Measurements from ENCODE around the gene PLGRKT. TPM values are rescaled to one million over a fixed set of nuclear protein-coding genes. Genes with fewer than 3 reads are reported as not detected.

The PLGRKT gene
- total RNA-seq, 2 donors from 2014 or later = 21.0 to 31.1 TPM

- TF ChIP-seq CTCF (conservative IDR thresholded peaks at IDR 0.05) = no peak
- no peak overlapping the region for H3K27ac Mint-ChIP-seq
- H3K36me3 Mint-ChIP-seq (ENCODE audit: low read depth) = peaks cover 7% of the 10 kb centered on the region
- Histone ChIP-seq H3K4me1 (ENCODE audit: control insufficient read depth, insufficient read depth, low read length) (peaks cover 4% of the 10 kb centered on the region), H3K9ac (ENCODE audit: extremely low read depth, low read length, poor library complexity, severe bottlenecking) (no peak overlapping the region), H3K36me3 (ENCODE audit: control insufficient read depth, insufficient read depth, low read length) (peaks cover 6% of the 10 kb centered on the region), H3K27ac (ENCODE audit: low read depth, low read length) (no peak overlapping the region), H3K9me3 (ENCODE audit: control insufficient read depth, low read length) (peaks cover 7% of the 10 kb centered on the region), H3K4me3 (ENCODE audit: low read length) (no peak overlapping the region), H3K27me3 (ENCODE audit: control insufficient read depth, insufficient read depth, low read length, poor library complexity, severe bottlenecking) (no peaks in the 10 kb centered on the region)
- peaks cover 8% of the 10 kb centered on the region for H3K27me3 Mint-ChIP-seq (ENCODE audit: insufficient read depth)
- 100% methylated on average over 2 of the region's 2 CpGs for WGBS, 2 experiments (ENCODE audit: insufficient coverage in 1 of 2, insufficient read length in 1 of 2)
- no peak overlapping the region for H3K4me3 Mint-ChIP-seq
- peaks cover 9% of the 10 kb centered on the region for H3K9me3 Mint-ChIP-seq
- H3K4me1 Mint-ChIP-seq = peaks cover 20% of the 10 kb centered on the region
- DNase-seq = no peak
Observed at GRCh38 chr9:5441043-5441442, 3.3 kb upstream of the PLGRKT start.

GRCh38 chr9:5440426-5440825 is 2.7 kb upstream of the PLGRKT start:
- no peak overlapping the region for H3K4me3 Mint-ChIP-seq
- WGBS, 2 experiments (ENCODE audit: insufficient coverage in 1 of 2, insufficient read length in 1 of 2) = 71 to 89% methylated on average over 3 of the region's 3 CpGs
- Histone ChIP-seq H3K4me1 (ENCODE audit: control insufficient read depth, insufficient read depth, low read length) (peaks cover 4% of the 10 kb centered on the region), H3K4me3 (ENCODE audit: low read length) (no peak overlapping the region), H3K27ac (ENCODE audit: low read depth, low read length) (no peak overlapping the region), H3K9ac (ENCODE audit: extremely low read depth, low read length, poor library complexity, severe bottlenecking) (no peak overlapping the region), H3K27me3 (ENCODE audit: control insufficient read depth, insufficient read depth, low read length, poor library complexity, severe bottlenecking) (no peaks in the 10 kb centered on the region), H3K9me3 (ENCODE audit: control insufficient read depth, low read length) (peaks cover 14% of the 10 kb centered on the region), H3K36me3 (ENCODE audit: control insufficient read depth, insufficient read depth, low read length) (peaks cover 12% of the 10 kb centered on the region)
- peaks cover 15% of the 10 kb centered on the region for H3K9me3 Mint-ChIP-seq
- peaks cover 8% of the 10 kb centered on the region for H3K27me3 Mint-ChIP-seq (ENCODE audit: insufficient read depth)
- H3K27ac Mint-ChIP-seq = no peak overlapping the region
- peaks cover 13% of the 10 kb centered on the region for H3K36me3 Mint-ChIP-seq (ENCODE audit: low read depth)
- DNase-seq = no peak
- peaks cover 20% of the 10 kb centered on the region for H3K4me1 Mint-ChIP-seq
- no peak for TF ChIP-seq CTCF (conservative IDR thresholded peaks at IDR 0.05)

GRCh38 chr9:5438301-5439162 is 807 bp upstream of the PLGRKT start:
- Histone ChIP-seq H3K9me3 (ENCODE audit: control insufficient read depth, low read length) (peaks cover 20% of the 10 kb centered on the region), H3K27ac (ENCODE audit: low read depth, low read length) (no peak overlapping the region), H3K4me3 (ENCODE audit: low read length) (peak overlapping the region; percentile 91), H3K9ac (ENCODE audit: extremely low read depth, low read length, poor library complexity, severe bottlenecking) (no peak overlapping the region), H3K36me3 (ENCODE audit: control insufficient read depth, insufficient read depth, low read length) (peaks cover 15% of the 10 kb centered on the region), H3K27me3 (ENCODE audit: control insufficient read depth, insufficient read depth, low read length, poor library complexity, severe bottlenecking) (no peaks in the 10 kb centered on the region), H3K4me1 (ENCODE audit: control insufficient read depth, insufficient read depth, low read length) (peaks cover 4% of the 10 kb centered on the region)
- Mint-ChIP-seq H3K36me3 (ENCODE audit: low read depth) (peaks cover 23% of the 10 kb centered on the region), H3K4me3 (peak overlapping the region; percentile 76), H3K4me1 (peaks cover 20% of the 10 kb centered on the region), H3K27me3 (ENCODE audit: insufficient read depth) (no peaks in the 10 kb centered on the region), H3K27ac (peak overlapping the region; percentile 86), H3K9me3 (peaks cover 27% of the 10 kb centered on the region)
- DNase-seq = peak; percentile 55
- 84 to 87% methylated on average over 16 to 21 of the region's 21 CpGs for WGBS, 2 experiments (ENCODE audit: insufficient coverage in 1 of 2, insufficient read length in 1 of 2)
- TF ChIP-seq CTCF (conservative IDR thresholded peaks at IDR 0.05) = no peak

Measured in endodermal cell (in vitro differentiated cells).